ENCODE results near the gene REV1.

Gene REV1

GRCh38 chr2:99520195-99520594 lies 30.4 kb upstream of the REV1 start:
- peaks cover 24% of the 10 kb centered on the region for H3K27me3 ChIP-seq (ENCODE audit: insufficient read depth, low read depth, severe bottlenecking)
- H3K4me3 ChIP-seq (ENCODE audit: low read depth, low read length) = no peak overlapping the region
- no peaks in the 10 kb centered on the region for H3K9me3 ChIP-seq (ENCODE audit: severe bottlenecking)
- no peak for DNase-seq
- TF ChIP-seq CTCF (IDR thresholded peaks at IDR 0.05; ENCODE audit: low read depth, low read length) = no peak
- no peak overlapping the region for H3K27ac ChIP-seq
- no peaks in the 10 kb centered on the region for H3K36me3 ChIP-seq

- Histone ChIP-seq H3K27me3 (ENCODE audit: insufficient read depth, low read depth, severe bottlenecking) (no peaks in the 10 kb centered on the region), H3K9me3 (ENCODE audit: severe bottlenecking) (no peaks in the 10 kb centered on the region), H3K27ac (no peak overlapping the region)
Measured at GRCh38 chr2:99514357-99514756, 24.5 kb upstream of the REV1 start.

DNA sequence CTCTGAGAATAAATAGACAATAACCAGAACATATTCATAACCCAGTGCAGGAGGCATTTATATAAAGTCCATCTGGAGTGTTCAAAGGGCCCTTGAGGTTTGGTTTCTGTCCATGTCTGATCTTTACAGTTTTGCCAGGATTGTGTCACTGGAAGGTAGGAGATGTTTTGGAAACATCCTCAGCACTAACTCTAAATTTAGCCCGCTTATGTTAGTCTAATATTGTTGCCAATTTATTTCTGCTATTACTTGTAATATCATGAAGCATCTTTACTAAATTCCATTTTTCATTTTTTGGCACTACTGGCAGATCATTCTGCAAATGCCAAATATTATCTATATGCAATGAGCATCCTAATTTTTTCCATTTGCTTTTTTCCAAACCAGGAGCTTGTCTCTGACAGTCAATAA lies 22.4 kb upstream of the REV1 start:
- TF ChIP-seq CTCF (IDR thresholded peaks at IDR 0.05; ENCODE audit: low read depth, low read length) = no peak

More at GRCh38 chr2:99514357-99514756, 24.5 kb upstream of the REV1 start:
- TF ChIP-seq CTCF (IDR thresholded peaks at IDR 0.05; ENCODE audit: low read depth, low read length) = no peak
- Histone ChIP-seq H3K4me3 (ENCODE audit: low read depth, low read length) (no peak overlapping the region), H3K36me3 (no peaks in the 10 kb centered on the region)
- DNase-seq = no peak

GRCh38 chr2:99509387-99509786 lies 19.6 kb upstream of the REV1 start:
- H3K27me3 ChIP-seq (ENCODE audit: insufficient read depth, low read depth, severe bottlenecking) = no peaks in the 10 kb centered on the region
- DNase-seq = no peak
- H3K36me3 ChIP-seq = no peaks in the 10 kb centered on the region
- no peak overlapping the region for H3K4me3 ChIP-seq (ENCODE audit: low read depth, low read length)
- H3K9me3 ChIP-seq (ENCODE audit: severe bottlenecking) = no peaks in the 10 kb centered on the region
- no peak for TF ChIP-seq CTCF (IDR thresholded peaks at IDR 0.05; ENCODE audit: low read depth, low read length)
- no peak overlapping the region for H3K27ac ChIP-seq

More for the DNA sequence above, 22.4 kb upstream of the REV1 start:
- H3K9me3 ChIP-seq (ENCODE audit: severe bottlenecking) = no peaks in the 10 kb centered on the region
- H3K36me3 ChIP-seq = no peaks in the 10 kb centered on the region
- H3K4me3 ChIP-seq (ENCODE audit: low read depth, low read length) = no peak overlapping the region
- no peak for DNase-seq
- H3K27ac ChIP-seq = no peak overlapping the region
- no peaks in the 10 kb centered on the region for H3K27me3 ChIP-seq (ENCODE audit: insufficient read depth, low read depth, severe bottlenecking)

GRCh38 chr2:99507937-99508818 lies 18.4 kb upstream of the REV1 start:
- H3K27ac ChIP-seq = 0 out of 2 replicates have a peak overlapping the region, but pooled peaks have one; percentile 3
- H3K27me3 ChIP-seq (ENCODE audit: insufficient read depth, low read depth, severe bottlenecking) = no peaks in the 10 kb centered on the region
- DNase-seq = peak; percentile 23
- H3K9me3 ChIP-seq (ENCODE audit: severe bottlenecking) = no peaks in the 10 kb centered on the region
- H3K36me3 ChIP-seq = no peaks in the 10 kb centered on the region
- H3K4me3 ChIP-seq (ENCODE audit: low read depth, low read length) = no peak overlapping the region
- TF ChIP-seq CTCF (IDR thresholded peaks at IDR 0.05; ENCODE audit: low read depth, low read length) = no peak
